ENCODE results near the gene SRXN1. TPM values are rescaled to one million over a fixed set of nuclear protein-coding genes. Genes with fewer than 3 reads are reported as not detected.

SRXN1 gene
- total and polyA plus RNA-seq, 9 of the 15 experiments (the other 6 are each of a cell fraction or from before 2014, with no cell fraction given), result 6.8 to 36.4 (median 21.6) TPM

- H3K4me1 ChIP-seq (replicated peaks in 1 of 2; ENCODE audit: control insufficient read depth in 2 of 2, insufficient read depth in 2 of 2, low read length in 2 of 2), result peaks cover 7 to 11% of the 10 kb centered on the region in 2 experiments; a peak in 4 of 5 replicates
- no peak overlapping the region for H3K4me3 ChIP-seq
- TF ChIP-seq GTF2F1 (IDR thresholded peaks at IDR 0.05; ENCODE audit: low read depth, low read length), result no peak
- peak; percentile 69; the same call in 1 of the 2 replicates for TF ChIP-seq SPI1 (IDR thresholded peaks at IDR 0.05; ENCODE audit: borderline replicate concordance, low read depth, low read length)
- H4K20me1 ChIP-seq (replicated peaks; ENCODE audit: control insufficient read depth, insufficient read depth, low read length), result no peaks in the 10 kb centered on the region
- in situ Hi-C loops (cut with MboI), result no loop called here
- H2AFZ ChIP-seq (ENCODE audit: low read depth, low read length), result no peak overlapping the region
- H3K9ac ChIP-seq (ENCODE audit: insufficient read depth in 1 of 2, low read depth in 2 of 2, low read length in 2 of 2), result no peak overlapping the region
- CTCF ChIA-PET (ENCODE audit: low intra/inter-chr PET ratio), result no interaction called here
- 8% methylated on average over 4 of the region's 4 CpGs for WGBS (ENCODE audit: insufficient coverage, low coverage, missing lambda C conversion rate)
- no peaks in the 10 kb centered on the region for H3K79me2 ChIP-seq (ENCODE audit: control insufficient read depth, insufficient read depth, low read length)
- no TSS peak for BruUV-seq (replicated peaks)
- ATAC-seq (no peak), FAIRE-seq (no peak), DNase-seq (ENCODE audit: extremely low read depth in 1 of 4, low spot score in 3 of 4) (no peak)
- H3K36me3 ChIP-seq (ENCODE audit: control insufficient read depth, insufficient read depth, low read length), result no peaks in the 10 kb centered on the region
- no peaks in the 10 kb centered on the region for H3K9me1 ChIP-seq (ENCODE audit: control insufficient read depth, insufficient read depth, low read length)
- H3K9me3 ChIP-seq (replicated peaks; ENCODE audit: control insufficient read depth, insufficient read depth, low read depth, low read length), result no peaks in the 10 kb centered on the region
- no peak overlapping the region for H3K27ac ChIP-seq (ENCODE audit: extremely low read depth, low read depth, low read length)
- intact Hi-C loops (cut with micrococcal nuclease), result no loop called here
- no peak overlapping the region for H3K4me2 ChIP-seq (ENCODE audit: insufficient read depth, low read length)
- H3K27me3 ChIP-seq (ENCODE audit: control insufficient read depth in 2 of 2, insufficient read depth in 2 of 2, low read length in 2 of 2), result 0 out of 5 replicates have a peak, but pooled peaks cover 0 to 4% of the 10 kb centered on the region in 2 experiments
- POLR2A ChIA-PET, result interaction anchor here (0.9 kb wide), 1 partner anchor 11 kb away, joined by 3 read pairs; no protein-coding TSS in a partner anchor
Observed at GRCh38 chr20:623704-624103, 29.3 kb downstream of the SRXN1 start.

- ChIA-PET CTCF (ENCODE audit: low intra/inter-chr PET ratio) (no interaction called here), POLR2A (interaction anchor here (0.7 to 0.9 kb wide), 2 partner anchors 10 to 54 kb away, joined by 3 read pairs; no protein-coding TSS in a partner anchor)
- DNase-seq (ENCODE audit: extremely low read depth in 1 of 4, low spot score in 3 of 4) (no peak), FAIRE-seq (no peak), ATAC-seq (no peak)
- peaks cover 7 to 11% of the 10 kb centered on the region in 2 experiments; a peak in 4 of 5 replicates for H3K4me1 ChIP-seq (replicated peaks in 1 of 2; ENCODE audit: control insufficient read depth in 2 of 2, insufficient read depth in 2 of 2, low read length in 2 of 2)
- in situ Hi-C loops (cut with MboI) (no loop called here), intact Hi-C loops (cut with micrococcal nuclease) (no loop called here)
- no peak overlapping the region for H2AFZ ChIP-seq (ENCODE audit: low read depth, low read length)
- H3K9ac ChIP-seq (ENCODE audit: insufficient read depth in 1 of 2, low read depth in 2 of 2, low read length in 2 of 2), result no peak overlapping the region
- BruUV-seq (replicated peaks), result no TSS peak
- no peaks in the 10 kb centered on the region for H3K79me2 ChIP-seq (ENCODE audit: control insufficient read depth, insufficient read depth, low read length)
- 11% methylated on average over 3 of the region's 4 CpGs for WGBS (ENCODE audit: insufficient coverage, low coverage, missing lambda C conversion rate)
- H3K9me1 ChIP-seq (ENCODE audit: control insufficient read depth, insufficient read depth, low read length), result no peaks in the 10 kb centered on the region
- no peak overlapping the region for H3K27ac ChIP-seq (ENCODE audit: extremely low read depth, low read depth, low read length)
- no peaks in the 10 kb centered on the region for H3K9me3 ChIP-seq (replicated peaks; ENCODE audit: control insufficient read depth, insufficient read depth, low read depth, low read length)
- no peak overlapping the region for H3K4me2 ChIP-seq (ENCODE audit: insufficient read depth, low read length)
- H3K36me3 ChIP-seq (ENCODE audit: control insufficient read depth, insufficient read depth, low read length), result no peaks in the 10 kb centered on the region
- H3K27me3 ChIP-seq (ENCODE audit: control insufficient read depth in 2 of 2, insufficient read depth in 2 of 2, low read length in 2 of 2), result no peaks in the 10 kb centered on the region
- TF ChIP-seq HOXB6 (CRISPR knock-in tag; IDR thresholded peaks at IDR 0.05; ENCODE audit: borderline replicate concordance) (no peak), PKNOX1 (IDR thresholded peaks at IDR 0.05) (0 out of 2 replicates have a peak, but pooled peaks have one; percentile 9), MEIS2 (IDR thresholded peaks at IDR 0.05; ENCODE audit: partially characterized antibody) (peak; percentile 17)
- H4K20me1 ChIP-seq (replicated peaks; ENCODE audit: control insufficient read depth, insufficient read depth, low read length), result no peaks in the 10 kb centered on the region
- H3K4me3 ChIP-seq, result no peak overlapping the region
Observed at GRCh38 chr20:623021-623420, 30.0 kb downstream of the SRXN1 start.

Measured in K562 (cell line).